Measurements from ENCODE around the gene LIX1.

LIX1 gene

GRCh38 chr5:97062046-97062445 lies 80.4 kb downstream of the LIX1 start:
- no peak for TF ChIP-seq CTCF (IDR thresholded peaks at IDR 0.05; ENCODE audit: borderline replicate concordance, control extremely low read depth, extremely low read depth, insufficient read depth, missing control alignments)
- DNase-seq (ENCODE audit: low spot score) = no peak
- in situ Hi-C loops (cut with MboI; ENCODE audit: low sequenced_read_pairs, unreplicated experiment) = no loop called here

GRCh38 chr5:97056263-97056662 lies 86.1 kb downstream of the LIX1 start:
- no peak for TF ChIP-seq CTCF (IDR thresholded peaks at IDR 0.05; ENCODE audit: borderline replicate concordance, control extremely low read depth, extremely low read depth, insufficient read depth, missing control alignments)
- DNase-seq (ENCODE audit: low spot score) = no peak
- in situ Hi-C loops (cut with MboI; ENCODE audit: low sequenced_read_pairs, unreplicated experiment) = no loop called here

GRCh38 chr5:97049175-97049574 lies 93.2 kb downstream of the LIX1 start:
- no peak for TF ChIP-seq CTCF (IDR thresholded peaks at IDR 0.05; ENCODE audit: borderline replicate concordance, control extremely low read depth, extremely low read depth, insufficient read depth, missing control alignments)
- in situ Hi-C loops (cut with MboI; ENCODE audit: low sequenced_read_pairs, unreplicated experiment) = no loop called here
- no peak for DNase-seq (ENCODE audit: low spot score)

GRCh38 chr5:97047076-97047475 lies 95.3 kb downstream of the LIX1 start:
- in situ Hi-C loops (cut with MboI; ENCODE audit: low sequenced_read_pairs, unreplicated experiment) = no loop called here
- DNase-seq (ENCODE audit: low spot score) = no peak
- TF ChIP-seq CTCF (IDR thresholded peaks at IDR 0.05; ENCODE audit: borderline replicate concordance, control extremely low read depth, extremely low read depth, insufficient read depth, missing control alignments) = no peak

- in situ Hi-C loops (cut with MboI; ENCODE audit: low sequenced_read_pairs, unreplicated experiment) = no loop called here
- no peak for TF ChIP-seq CTCF (IDR thresholded peaks at IDR 0.05; ENCODE audit: borderline replicate concordance, control extremely low read depth, extremely low read depth, insufficient read depth, missing control alignments)
- no peak for DNase-seq (ENCODE audit: low spot score)
These were observed 96.0 kb downstream of the LIX1 start for GRCh38 chr5:97046270-97046982.

GRCh38 chr5:97044052-97044451 lies 98.4 kb downstream of the LIX1 start:
- in situ Hi-C loops (cut with MboI; ENCODE audit: low sequenced_read_pairs, unreplicated experiment) = no loop called here
- no peak for DNase-seq (ENCODE audit: low spot score)
- TF ChIP-seq CTCF (IDR thresholded peaks at IDR 0.05; ENCODE audit: borderline replicate concordance, control extremely low read depth, extremely low read depth, insufficient read depth, missing control alignments) = no peak
